ENCODE data around the gene CARMIL3.
"Not testable (repeated sequence)": the region's sequence is repeated elsewhere in the genome, so short reads cannot be mapped to it uniquely, and the experiment has no call there.

CARMIL3 gene

DNA sequence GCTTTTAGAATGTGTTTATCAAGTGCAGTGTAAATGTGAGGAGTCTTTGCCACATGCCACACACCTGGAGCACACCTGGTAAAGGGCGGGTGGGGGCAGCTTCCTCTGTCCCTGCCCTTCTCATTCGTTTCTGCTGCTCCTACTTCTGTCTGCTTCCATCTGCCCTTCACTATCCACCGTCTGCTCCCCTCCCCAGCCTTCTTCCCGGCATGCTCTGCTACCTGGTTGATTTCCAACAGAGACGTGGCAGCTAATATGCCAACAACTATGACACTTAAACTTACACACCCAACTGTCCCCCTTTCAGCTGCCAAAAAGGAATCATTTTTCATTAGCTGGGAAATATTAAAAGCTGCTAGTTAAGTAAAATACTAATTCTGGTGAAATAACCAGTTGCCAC, 9.1 kb upstream of the CARMIL3 start:
- no peak for DNase-seq

GRCh38 chr14:24049002-24049401, 2.8 kb upstream of the CARMIL3 start:
- DNase-seq: not testable (repeated sequence)

DNA sequence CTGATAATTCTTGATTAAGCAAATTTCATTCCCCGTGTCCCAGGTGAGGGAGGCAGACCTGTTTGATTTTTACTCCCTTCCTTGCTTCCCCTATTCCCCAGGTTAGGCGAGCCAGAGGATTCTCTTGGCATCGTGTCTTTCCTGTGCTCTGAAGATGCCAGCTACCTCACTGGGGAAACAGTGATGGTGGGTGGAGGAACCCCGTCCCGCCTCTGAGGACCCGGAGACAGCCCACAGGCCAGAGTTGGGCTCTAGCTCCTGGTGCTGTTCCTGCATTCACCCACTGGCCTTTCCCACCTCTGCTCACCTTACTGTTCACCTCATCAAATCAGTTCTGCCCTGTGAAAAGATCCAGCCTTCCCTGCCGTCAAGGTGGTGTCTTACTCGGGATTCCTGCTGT, 1.1 kb upstream of the CARMIL3 start:
- DNase-seq: not testable (repeated sequence)

GRCh38 chr14:24051176-24051788, 527 bp upstream of the CARMIL3 start:
- no peak for DNase-seq

DNA sequence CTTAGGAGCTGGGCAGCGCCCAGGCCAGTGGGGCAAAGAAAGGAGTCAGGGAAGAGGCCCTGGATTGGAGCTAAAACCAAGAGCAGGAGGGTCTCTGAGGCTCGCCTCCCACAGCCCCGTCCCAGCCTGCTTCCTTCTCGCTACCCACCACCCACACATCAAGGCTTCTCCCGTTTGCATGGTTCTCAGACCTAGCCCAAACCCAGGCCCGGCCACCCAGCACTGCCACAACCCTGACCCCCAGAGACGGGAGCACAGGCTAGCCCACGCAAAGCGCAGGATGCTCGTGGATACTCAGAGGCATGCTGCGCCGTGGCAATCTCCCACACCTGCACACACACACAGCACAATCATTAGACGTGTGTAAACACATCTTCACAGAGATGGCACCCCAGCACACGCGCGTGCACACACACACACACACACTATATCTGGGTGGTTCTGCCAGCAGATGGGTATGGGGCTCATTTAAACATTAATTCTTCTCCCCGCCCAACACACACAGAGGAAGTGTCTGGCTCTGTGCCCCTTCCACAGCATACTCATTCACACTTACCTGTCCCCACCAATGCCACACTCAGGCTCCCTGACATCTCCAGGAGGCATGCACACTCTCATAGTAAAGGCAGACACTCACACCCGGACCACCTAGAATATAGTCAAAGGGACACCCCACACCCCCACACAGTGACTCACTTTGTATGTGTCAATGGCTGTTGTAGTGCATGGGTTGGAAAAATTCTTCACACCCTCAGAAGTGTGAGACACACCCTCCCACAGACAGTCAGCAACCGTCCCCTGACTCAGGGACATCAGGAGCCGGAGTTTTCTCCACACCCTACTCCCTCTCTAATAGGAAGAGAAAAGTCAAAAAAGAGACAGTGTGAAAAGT, 1.1 kb downstream of the CARMIL3 start:
- DNase-seq: no peak

DNA sequence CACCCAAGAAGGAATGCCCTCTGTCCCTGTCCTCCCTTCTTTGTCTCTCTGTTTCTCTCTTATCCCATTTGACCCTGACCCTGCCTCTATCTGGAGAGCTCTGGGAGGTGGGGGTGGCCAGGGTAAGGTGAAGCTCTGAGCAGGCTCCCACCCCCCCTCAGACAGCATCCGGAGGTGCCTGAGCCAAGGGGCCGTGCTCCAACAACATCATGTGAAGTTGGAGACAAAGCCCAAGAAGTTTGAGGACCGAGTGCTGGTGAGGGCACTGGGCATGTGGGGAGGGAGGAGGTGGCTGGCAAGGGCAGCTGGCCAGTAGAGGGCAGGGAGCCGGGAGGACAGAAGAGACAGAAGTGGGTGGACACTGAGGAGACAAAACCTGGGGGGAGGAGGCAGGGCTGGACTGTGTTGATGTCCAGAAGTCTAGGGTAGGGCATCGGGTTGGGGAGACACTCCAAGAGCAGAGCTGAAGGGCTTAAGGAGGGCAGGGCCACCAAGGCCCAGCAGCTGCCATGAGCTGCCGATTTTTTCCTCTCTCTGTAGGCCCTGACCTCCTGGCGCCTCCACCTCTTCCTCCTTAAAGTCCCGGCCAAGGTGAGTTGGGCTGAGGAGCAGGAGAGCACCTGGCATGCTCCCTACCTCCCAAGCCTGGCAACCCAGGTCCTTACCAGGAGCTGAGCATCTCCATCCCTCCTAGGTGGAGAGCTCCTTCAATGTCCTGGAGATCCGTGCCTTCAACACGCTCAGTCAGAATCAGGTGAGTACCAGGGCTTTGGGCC, 1.9 kb downstream of the CARMIL3 start:
- DNase-seq: no peak

DNA sequence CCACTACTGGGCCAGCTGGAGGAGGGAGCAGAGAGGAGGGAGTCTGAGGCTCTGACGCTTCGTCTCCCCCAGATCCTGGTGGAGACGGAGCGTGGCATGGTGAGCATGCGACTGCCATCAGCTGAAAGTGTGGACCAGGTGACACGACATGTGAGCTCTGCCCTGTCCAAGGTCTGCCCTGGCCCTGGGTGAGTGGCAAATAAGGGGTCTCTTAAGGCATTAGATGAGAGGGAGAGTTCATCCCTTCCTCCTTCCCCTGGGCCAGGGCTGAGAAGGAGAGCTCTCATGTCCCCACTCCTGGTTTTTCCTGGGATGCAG, 2.5 kb downstream of the CARMIL3 start:
- no peak for DNase-seq

DNA sequence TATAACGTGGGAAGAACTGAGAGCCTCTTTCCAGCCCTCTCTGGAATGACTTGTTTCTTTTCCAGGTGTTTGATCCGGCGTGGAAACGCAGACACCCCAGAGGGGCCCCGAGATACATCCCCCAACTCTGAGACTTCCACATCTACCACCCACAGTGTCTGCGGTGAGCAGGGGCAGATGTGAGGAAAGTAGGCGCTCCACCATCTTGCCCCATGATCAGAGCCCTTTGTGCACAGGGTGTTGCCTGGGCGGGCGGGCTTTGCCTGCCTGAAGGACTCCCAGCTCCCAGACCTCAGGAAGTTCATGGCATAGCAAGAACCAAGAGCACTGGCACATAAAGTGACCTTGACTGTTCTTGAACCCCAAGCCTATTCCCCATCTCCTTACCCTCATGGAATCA, 2.8 kb downstream of the CARMIL3 start:
- DNase-seq: no peak

DNA sequence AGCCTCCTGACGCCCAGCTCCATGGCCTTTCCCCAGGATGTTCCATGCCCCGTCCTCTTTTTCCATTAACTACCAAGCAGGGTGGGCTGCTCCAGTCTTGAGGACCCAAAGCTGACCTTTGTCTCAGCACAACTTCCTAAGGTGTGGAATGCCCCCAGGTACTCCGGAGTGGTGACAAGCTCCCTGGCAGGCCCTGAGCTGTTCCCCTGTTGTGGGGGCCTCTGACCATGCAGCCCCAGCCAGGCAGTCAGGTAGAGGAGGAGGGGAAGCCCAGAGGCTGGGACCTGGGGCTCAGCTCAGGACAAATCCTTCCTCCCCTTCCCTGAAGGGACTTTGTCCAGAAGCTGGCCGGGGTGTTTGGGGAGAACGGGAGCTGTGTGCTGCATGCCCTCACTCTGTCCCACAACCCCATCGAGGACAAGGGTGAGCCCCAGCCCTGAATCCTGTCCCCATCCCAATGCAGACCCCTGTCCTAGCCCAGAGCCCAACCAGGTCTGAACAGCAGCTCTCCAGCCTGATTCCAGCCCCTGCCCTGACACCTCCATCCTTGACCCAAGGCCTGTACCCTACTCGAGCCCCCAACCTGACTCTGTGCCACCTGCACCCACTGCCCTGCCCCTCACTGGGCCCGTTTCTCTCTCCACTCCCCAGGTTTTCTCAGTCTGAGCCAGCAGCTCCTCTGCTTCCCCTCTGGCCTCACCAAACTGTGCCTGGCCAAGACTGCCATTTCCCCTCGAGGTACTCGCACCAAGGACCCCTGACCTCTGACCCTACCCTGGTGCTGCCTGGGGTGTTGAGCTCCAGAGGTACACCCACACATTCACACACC, 4.4 kb downstream of the CARMIL3 start:
- DNase-seq: no peak

- no peak for DNase-seq
Observed at GRCh38 chr14:24056800-24057184, 5.0 kb downstream of the CARMIL3 start.

DNA sequence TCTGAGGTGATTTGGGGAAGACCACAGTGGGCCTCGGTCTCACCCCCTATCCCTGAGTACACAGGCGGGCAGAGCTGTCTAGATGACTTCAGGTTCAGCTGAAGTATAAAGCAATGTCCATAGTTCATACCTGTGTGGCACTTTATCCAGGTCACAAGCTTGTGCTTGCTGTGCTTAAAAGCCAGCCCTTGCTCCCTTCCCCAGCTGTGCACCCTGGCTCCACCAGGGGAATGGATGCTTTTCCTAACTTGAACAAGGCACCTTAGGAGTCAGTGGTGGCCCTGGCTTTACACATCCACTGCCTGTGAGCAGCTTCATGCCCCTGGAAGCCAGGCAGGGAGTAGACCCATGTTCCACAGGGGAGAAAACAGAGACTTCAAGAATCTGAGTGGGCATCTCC, 5.5 kb downstream of the CARMIL3 start:
- no peak for DNase-seq

DNA sequence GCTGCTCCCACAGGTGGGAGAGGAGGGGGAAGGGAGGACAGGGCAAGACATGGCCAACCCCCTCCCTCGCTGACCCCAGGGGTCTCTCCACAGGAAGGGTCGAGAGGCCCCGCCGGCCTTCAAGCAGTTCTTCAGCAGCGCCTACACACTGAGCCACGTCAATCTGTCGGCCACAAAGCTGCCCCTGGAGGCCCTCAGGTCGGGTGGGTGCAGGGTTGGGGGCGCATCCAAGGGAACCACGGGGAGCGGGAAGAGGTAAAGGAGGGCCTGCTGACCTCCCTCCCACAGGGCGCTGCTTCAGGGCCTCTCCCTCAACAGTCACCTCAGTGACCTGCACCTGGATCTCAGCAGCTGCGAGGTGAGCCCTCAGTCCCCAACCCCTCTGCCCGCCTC, 6.1 kb downstream of the CARMIL3 start:
- no peak for DNase-seq

DNA sequence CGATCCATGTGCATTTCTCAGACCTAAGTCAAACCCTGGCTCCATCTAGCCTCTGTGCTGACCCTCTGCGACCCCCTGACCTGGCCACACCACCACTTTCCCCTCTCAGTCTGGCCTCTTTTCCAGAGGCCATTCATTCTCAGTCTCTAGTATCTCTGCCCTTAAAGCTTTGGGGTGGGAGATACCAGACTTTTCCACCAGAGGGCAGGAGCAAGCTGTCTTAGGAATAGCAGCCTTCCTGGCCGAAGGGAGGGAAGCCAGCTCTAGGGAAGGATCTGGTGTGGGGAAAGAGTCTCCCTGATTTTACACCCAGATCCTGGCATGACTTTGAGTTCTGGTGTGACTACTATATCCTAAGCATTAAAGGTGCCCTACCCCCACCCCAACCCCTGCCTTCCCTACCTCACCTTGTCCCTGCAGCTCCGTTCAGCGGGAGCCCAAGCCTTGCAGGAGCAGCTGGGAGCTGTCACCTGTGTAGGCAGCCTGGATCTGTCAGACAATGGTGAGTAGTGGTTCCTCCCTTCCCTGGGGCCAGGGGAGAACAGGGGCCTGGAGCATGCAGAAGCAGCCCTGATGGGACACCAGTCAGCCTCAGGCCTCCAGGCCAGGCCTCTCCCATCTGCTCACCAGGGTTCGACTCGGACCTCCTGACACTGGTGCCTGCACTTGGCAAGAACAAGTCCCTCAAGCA, 6.6 kb downstream of the CARMIL3 start:
- no peak for DNase-seq

DNA sequence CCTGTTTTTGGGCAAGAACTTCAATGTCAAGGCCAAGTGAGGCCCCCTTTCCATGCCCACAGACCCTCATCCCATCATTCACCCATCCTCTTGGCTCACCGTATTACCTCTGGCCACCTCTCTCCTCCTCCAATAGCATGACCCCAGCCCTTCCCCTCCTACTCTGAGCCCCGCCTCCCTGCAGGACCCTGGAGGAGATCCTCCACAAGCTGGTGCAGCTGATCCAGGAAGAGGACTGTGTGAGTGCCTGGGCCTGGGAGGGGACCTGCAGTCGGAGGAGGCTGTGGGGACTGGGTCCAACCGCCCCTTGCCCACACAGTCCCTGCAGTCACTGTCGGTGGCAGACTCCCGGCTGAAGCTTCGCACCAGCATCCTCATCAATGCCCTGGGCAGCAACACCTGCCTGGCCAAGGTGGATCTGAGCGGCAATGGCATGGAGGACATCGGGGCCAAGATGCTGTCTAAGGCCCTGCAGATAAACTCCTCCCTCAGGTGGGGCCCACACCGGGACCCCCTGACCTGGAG, 7.2 kb downstream of the CARMIL3 start:
- no peak for DNase-seq

- DNase-seq: no peak
Observed at GRCh38 chr14:24059841-24060388, 8.1 kb downstream of the CARMIL3 start.

- no peak for DNase-seq
Observed at GRCh38 chr14:24060443-24060842, 8.6 kb downstream of the CARMIL3 start.

GRCh38 chr14:24060984-24061913, 9.4 kb downstream of the CARMIL3 start:
- no peak for DNase-seq

DNA sequence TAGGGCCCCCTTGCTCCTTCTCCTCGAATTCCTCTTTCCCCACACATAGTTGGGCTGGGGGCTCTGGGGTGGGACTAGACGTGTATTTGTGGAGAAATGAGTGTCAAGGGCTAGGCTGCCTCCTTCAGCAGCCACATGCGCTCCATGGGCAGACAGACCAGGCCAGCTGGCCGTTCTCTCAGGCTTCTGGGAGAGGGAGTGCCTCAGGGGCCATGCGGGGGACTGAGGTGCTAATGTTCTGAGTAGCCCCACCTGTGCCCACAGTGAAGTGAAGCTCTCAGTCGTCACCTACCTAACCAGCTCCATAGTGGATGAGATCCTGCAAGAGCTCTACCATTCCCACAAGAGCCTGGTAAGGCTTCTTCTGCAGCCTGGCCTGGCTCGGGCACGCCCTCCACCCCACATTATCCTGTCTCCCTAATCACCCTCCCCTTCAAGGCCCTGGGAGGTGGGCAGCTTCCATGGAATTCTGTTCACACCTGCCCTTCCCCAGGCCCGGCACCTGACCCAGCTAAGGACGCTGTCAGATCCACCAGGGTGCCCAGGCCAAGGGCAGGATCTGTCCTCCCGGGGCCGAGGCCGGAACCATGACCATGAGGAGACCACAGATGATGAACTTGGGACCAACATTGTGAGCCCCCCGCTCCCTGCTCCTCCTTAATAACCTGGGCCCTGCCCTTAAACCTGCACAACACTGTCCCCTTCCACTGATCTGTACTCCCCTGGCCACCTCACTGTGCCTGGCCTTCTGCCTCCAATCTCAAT, 10.6 kb downstream of the CARMIL3 start:
- no peak for DNase-seq

GRCh38 chr14:24063263-24063836, 11.5 kb downstream of the CARMIL3 start:
- no peak for DNase-seq

Measured in NCI-H1105 treated with DMSO at 0.1 percent for 48 hours (cell line).